HT-29 (cell line): ENCODE data around the gene ITPRIP. TPM values are rescaled to one million over a fixed set of nuclear protein-coding genes. Genes with fewer than 3 reads are reported as not detected.

Experiments used
- DNase-seq: peaks from one replicate; pipeline ENCODE4 v3.0.0-alpha.2; 2015; ENCODE audit warnings: low spot score
- total RNA-seq: library from RNA; depleted of rRNA; stranded (reverse); fragments of >200 nt; shearing (Covaris generic); gene quantifications from 2 replicates; pipeline ENCODE4 v1.2.3, GENCODE V29; 2014

The ITPRIP gene
- total RNA-seq, 1 experiment from 2014 or later, result 2.4 TPM

- DNase-seq, result no peak
Observed at GRCh38 chr10:104308439-104308903, 29.8 kb downstream of the ITPRIP start.

GRCh38 chr10:104307576-104308438 lies 30.5 kb downstream of the ITPRIP start:
- no peak for DNase-seq

GRCh38 chr10:104306897-104307296 lies 31.4 kb downstream of the ITPRIP start:
- no peak for DNase-seq

- DNase-seq, result no peak
Observed at GRCh38 chr10:104304927-104305326, 33.3 kb downstream of the ITPRIP start.

- no peak for DNase-seq
Observed at GRCh38 chr10:104304356-104304745, 33.9 kb downstream of the ITPRIP start.

- DNase-seq, result no peak
Observed at GRCh38 chr10:104303594-104304355, 34.5 kb downstream of the ITPRIP start.

GRCh38 chr10:104301907-104302690 lies 36.2 kb downstream of the ITPRIP start:
- no peak for DNase-seq

GRCh38 chr10:104300736-104301292 lies 37.5 kb downstream of the ITPRIP start:
- no peak for DNase-seq

GRCh38 chr10:104300002-104300735 lies 38.1 kb downstream of the ITPRIP start:
- DNase-seq, result no peak

GRCh38 chr10:104299031-104299904 lies 39.0 kb downstream of the ITPRIP start:
- no peak for DNase-seq

GRCh38 chr10:104297697-104298660 lies 40.3 kb downstream of the ITPRIP start:
- no peak for DNase-seq

- no peak for DNase-seq
Observed at GRCh38 chr10:104296687-104297436, 41.4 kb downstream of the ITPRIP start.

- no peak for DNase-seq
Observed at GRCh38 chr10:104293781-104294321, 44.4 kb downstream of the ITPRIP start.

GRCh38 chr10:104293011-104293410 lies 45.3 kb downstream of the ITPRIP start:
- DNase-seq, result no peak

GRCh38 chr10:104291439-104291951 lies 46.8 kb downstream of the ITPRIP start:
- peak; percentile 87 for DNase-seq

GRCh38 chr10:104288355-104288754 lies 49.9 kb downstream of the ITPRIP start:
- no peak for DNase-seq

GRCh38 chr10:104286939-104287338 lies 51.3 kb downstream of the ITPRIP start:
- DNase-seq, result no peak
